H4 (cell line): Measurements from ENCODE around the gene SORL1. TPM values are rescaled to one million over a fixed set of nuclear protein-coding genes. Genes with fewer than 3 reads are reported as not detected.

ENCODE experiments used
- DNase-seq: peaks from one replicate; pipeline ENCODE4 v3.0.0-alpha.2; 2015; ENCODE audit warnings: low spot score
- total RNA-seq: library from RNA; depleted of rRNA; stranded (reverse); fragments of >200 nt; shearing (Covaris generic); gene quantifications from 2 replicates; pipeline ENCODE4 v1.2.3, GENCODE V29; 2014

The SORL1 gene
- total RNA-seq, 1 experiment from 2014 or later = 3.6 TPM

DNA sequence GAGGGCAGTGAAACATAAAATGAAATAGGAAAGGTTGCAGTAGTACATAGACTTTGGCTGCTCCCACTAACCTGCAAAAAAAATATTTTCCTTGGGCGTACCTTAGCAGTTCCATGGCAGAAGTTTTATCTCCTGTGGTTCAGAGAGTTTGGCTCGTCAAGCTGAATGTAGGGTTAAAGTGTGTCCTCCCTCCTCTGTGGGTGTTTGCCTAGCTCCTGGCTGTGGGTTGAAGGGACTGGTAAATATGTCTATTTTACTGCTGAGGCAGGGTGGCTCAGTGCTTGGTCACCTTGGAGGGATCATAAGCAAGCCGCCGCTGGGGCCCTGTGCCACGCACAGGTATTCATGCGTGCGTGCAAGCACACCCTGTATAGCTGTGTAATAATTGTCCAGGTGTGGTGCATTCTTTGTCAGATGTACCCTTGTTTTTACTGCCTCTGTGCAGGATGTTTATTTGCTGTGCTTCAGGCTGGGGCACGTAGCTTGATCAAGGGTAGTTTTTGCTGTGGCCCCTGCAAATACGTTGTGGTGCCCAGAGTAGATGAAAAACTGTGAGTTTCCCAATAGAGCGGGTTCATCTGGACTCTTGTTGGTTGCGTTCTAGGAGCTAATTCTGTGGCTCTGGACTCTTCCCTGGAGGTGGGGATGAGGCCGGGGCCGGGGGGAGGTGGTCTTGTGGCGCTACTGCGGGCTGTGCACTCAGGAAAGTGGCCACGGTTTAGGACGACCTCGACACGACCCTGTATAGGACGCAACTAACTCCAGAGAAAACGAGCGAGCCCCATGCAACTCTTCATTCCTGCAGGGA lies 732 bp upstream of the SORL1 start:
- no peak for DNase-seq

DNA sequence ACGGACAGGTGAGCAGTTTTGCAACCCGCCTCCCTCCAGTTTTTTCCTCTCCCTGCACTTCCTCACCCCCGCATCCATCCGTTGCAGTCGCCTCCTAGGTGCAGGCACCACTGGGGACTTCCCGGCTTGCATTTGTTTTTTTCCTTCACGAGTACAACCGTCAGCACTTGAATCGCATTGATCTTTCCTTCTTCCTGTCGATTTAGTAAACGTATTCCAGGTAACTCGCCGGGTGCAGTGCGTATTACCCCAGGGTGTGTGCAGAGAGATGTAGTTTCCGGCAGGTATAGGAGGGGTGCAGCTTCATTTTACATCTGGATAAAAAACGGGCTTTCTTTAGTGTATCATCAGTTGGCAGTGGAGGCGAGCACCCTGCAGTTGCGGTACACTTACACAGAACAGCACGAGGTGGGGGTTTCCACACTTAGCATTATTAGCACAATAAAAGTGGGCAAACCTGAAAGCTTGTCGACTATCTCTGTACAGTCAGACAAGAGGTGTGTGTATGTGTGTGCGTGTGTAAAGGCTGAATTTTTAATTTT lies 566 bp downstream of the SORL1 start, which contains the start of gene SORL1-AS1:
TSS of gene SORL1-AS1 (minus strand) at position 359 of the 542 bp plus-strand sequence.
- DNase-seq = no peak

DNA sequence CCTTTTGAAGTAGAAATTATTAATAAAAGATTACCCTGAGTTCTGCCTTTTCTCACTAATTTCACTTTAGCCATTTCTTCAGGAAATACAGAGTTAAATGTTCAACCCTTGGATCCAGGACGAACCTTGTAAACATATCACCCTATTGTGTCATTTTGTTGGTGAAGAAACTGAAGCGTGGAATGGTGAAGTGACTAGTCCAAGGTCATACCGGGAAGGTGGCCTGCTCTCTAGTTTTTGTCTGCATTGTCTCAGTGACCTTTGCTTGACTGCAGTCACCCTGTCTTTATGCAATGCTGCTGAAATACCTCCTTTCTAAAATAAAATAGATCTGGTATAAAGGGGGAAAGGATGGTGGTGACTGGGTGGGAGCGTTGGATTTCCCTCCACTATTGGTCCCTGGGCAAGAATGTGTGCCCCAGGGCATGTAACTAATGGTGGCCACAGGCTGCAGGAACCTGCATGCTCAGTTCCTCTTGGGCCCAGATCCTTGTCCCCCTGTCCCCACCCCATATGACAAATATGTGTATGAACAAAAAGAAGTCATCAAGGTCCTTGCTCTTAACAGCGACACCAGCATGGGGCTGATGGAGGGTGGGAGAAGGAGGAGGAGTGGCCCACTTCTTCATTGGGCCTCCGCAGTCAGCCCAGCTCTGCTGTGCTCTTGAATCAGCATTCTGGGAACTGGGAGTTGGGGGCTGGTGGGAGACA lies 1.6 kb downstream of the SORL1 start:
- DNase-seq = no peak

DNA sequence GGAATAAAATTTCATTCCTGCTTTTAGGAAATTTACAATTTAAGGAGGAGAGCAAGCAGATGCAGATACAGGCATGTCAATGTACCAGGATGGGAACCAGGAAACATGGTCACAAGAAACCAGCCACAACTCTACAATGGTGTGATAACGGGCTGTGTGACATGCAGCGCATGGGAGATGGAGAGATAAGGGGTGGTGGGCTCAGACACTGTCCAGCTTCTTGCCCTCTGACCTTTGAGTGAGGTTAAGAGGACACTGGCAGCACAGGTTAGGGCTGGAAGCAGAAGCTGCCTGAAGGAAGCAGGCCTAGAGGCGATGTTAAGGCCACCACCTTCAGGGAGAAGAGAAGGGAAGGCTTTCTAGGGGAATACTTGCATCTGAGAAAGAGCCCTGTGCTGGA lies 3.0 kb downstream of the SORL1 start:
- no peak for DNase-seq

DNA sequence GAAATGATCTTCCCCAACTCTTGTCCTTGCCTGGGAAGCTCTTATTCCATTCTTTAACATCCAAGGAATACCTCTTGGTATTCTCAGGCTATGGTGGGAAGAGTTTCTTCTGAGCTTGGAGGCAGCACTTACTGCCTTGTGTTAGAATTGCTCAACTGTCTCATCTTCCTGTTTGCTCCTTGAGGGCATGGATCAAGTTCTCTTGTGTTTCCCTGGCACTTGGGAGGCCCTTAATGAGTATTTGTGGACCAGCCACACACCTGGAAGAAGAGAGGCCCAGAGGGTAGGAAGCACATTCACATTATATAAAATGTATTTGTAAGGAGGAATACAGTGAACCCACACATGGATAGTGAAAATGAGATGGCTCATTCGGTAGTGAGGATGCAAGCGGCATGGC lies 4.0 kb downstream of the SORL1 start:
- no peak for DNase-seq

DNA sequence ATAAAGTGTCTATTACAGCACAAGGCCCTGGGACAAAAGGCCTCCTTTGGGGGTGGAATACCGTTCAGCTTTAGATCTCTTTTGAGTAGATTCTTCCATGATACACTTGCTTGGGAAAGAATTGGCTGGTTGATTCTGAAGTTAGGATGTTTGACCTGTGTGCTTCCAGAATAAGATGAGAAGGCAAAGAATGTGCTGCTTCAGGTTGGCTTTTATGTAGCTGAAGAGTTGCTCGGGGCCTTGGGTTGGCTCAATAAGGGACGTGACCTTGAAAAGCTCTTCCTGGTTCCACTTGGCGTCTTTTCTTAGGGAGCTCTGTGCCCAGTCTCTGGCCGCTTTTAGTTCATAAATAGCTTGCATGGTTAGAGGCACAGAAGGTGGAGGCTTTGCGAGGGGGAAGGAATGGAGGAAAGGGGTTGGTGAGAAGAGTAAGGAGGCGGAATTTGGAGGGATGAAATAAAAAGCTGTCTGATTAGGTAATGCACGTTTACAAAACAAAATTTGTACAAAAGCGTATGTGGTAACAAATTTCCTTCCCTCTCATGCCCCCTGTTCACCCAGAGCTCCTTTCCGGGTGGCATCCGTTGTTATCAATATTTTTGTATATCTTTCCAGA lies 4.8 kb downstream of the SORL1 start:
- DNase-seq = no peak

- no peak for DNase-seq
Observed at GRCh38 chr11:121458551-121458950, 6.4 kb downstream of the SORL1 start.

GRCh38 chr11:121459413-121460017 lies 7.4 kb downstream of the SORL1 start:
- no peak for DNase-seq

- peak; percentile 39 for DNase-seq
Observed at GRCh38 chr11:121460941-121461514, 8.9 kb downstream of the SORL1 start.

- DNase-seq = no peak
Observed at GRCh38 chr11:121461843-121462242, 9.7 kb downstream of the SORL1 start.

- DNase-seq = no peak
Observed at GRCh38 chr11:121463689-121464335, 11.7 kb downstream of the SORL1 start.

- peak; percentile 91 for DNase-seq
Observed at GRCh38 chr11:121464352-121464946, 12.3 kb downstream of the SORL1 start.

GRCh38 chr11:121465709-121466062 lies 13.6 kb downstream of the SORL1 start:
- no peak for DNase-seq

DNA sequence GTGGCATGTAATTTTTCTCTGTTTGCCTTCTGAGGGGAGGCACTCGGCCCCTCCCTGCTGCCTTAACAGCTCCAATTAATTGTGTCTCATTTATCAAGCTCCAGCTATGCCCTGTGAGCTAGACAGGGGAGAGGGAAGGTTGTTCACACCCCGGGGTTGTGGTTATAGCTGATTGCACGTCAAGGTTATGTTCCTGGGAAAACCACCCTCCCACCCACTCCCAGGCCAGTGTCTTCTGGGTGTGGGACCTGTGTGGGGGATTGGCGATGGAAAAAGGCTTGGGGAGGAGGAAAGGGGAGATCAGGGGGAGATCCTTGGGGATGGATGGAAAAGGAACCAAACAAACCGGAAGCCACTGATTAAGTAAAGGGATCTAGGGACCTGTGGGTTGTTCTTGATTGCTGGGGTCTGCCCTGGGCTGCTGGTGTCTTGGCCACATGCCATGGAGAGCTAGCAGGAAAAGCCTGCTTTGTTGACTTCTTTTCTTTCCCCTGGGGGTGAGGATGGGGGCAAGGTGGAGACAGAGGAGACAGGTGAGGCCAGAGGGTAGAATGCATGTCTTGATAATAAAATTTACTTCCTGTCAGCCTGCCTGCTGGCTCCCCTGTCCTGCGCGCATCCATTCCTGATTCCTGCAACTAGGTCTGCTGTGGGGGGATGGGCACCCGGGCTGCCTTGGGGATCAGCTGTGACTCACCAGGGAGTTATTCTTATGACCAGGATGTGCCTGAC lies 14.1 kb downstream of the SORL1 start:
- DNase-seq = peak; percentile 98

DNA sequence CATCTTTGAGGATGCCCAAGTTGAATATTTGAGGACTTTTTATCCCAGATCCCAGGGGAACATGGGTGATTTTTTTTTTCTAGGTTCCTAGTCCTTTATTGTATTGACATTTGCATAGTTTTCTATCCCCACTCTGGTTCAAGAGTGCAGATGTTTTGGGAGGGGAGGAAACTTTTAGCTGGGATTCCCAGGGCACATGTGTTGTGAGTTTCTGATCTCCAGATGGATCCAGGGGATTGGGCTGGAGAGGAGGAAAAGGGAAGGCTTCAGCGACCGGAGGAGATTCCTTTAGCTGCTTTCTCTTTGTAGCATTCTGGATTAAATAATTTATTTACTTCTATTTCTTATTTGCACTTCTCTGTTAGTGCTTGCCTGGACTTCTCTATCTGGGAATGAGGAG lies 15.4 kb downstream of the SORL1 start:
- no peak for DNase-seq

- no peak for DNase-seq
Observed at GRCh38 chr11:121467965-121468364, 15.9 kb downstream of the SORL1 start.

- no peak for DNase-seq
Observed at GRCh38 chr11:121469910-121470309, 17.8 kb downstream of the SORL1 start.

DNA sequence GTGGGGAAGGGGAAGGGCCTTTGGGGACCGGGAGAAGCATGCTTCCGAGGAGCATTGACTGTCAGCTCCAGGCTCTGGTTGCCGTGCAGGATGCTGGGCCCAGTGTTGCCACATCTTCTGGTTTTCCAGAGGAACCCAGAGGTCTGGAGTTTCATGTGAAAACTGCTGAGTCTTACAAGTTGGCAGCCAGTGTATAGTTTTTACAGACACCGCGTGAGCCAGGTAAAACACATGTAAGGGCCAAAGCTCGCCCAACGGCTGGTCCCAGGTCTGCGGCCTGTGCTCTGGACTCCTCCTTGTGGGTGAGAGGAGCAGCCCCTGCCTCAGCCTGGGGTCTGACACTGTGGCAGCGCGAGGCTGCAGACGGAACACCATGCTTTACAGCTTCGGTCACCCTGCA lies 19.1 kb downstream of the SORL1 start:
- DNase-seq = no peak

DNA sequence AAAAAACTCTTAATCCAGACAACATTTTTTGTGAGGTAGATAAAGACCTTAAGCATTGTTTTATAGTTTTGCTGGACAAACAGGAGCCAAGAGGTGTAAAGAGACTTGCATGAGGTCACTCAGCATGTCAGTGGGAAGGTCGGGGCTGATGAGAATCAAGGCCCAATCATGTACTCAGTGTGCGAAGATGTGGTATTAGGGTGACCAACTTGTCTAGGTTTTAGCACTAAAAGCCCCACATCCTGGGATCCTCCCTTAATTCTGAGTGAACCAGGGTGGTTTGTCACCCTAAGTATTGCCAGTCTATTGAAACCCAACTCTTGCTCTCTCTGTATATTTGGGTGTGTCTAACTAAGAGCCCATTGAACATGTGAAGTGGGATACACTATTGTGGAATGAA lies 20.2 kb downstream of the SORL1 start:
- no peak for DNase-seq
